Type B pancreatic cell (in vitro differentiated cells): Measurements from ENCODE around the gene OBSCN. TPM values are rescaled to one million over a fixed set of nuclear protein-coding genes. Genes with fewer than 3 reads are reported as not detected.

Source experiments
- DNase-seq: peaks from one replicate; pipeline ENCODE4 v3.0.0; 2021; ENCODE audit warnings: mixed read lengths; ENCODE audit not compliant: unreplicated experiment; ENCODE audit errors: extremely low spot score
- H3K27ac Mint-ChIP-seq: 2 replicates; pipeline ENCODE4 v1.8.0; 2021; ENCODE audit warnings: mild to moderate bottlenecking, mixed read lengths
- H3K27me3 Mint-ChIP-seq: 2 replicates; pipeline ENCODE4 v1.8.0; 2021; ENCODE audit warnings: mixed read lengths
- H3K36me3 Mint-ChIP-seq: 2 replicates; pipeline ENCODE4 v1.8.0; 2021; ENCODE audit warnings: mixed read lengths
- H3K4me1 Mint-ChIP-seq: one replicate; pipeline ENCODE4 v1.8.0; 2021; ENCODE audit warnings: mixed read lengths; ENCODE audit not compliant: unreplicated experiment
- H3K4me3 Mint-ChIP-seq: 2 replicates; pipeline ENCODE4 v1.8.0; 2021; ENCODE audit warnings: mild to moderate bottlenecking, mixed read lengths
- H3K9me3 Mint-ChIP-seq: 2 replicates; pipeline ENCODE4 v1.8.0; 2021; ENCODE audit warnings: mixed read lengths
- total RNA-seq: library from RNA; stranded (reverse); gene quantifications from 2 replicates; pipeline ENCODE4 v1.2.1, GENCODE V29; 2021; ENCODE audit warnings: low replicate concordance
- TF ChIP-seq, protein P1 (sequence below): fragments of 200-600 bp; sonication (generic); conservative IDR thresholded peaks from 2 replicates; pipeline ENCODE4 v1.5.0; 2021; ENCODE audit warnings: antibody characterized with exemption, mild to moderate bottlenecking

OBSCN gene
- total RNA-seq, 1 donor from 2014 or later, result 48.9 TPM

DNA sequence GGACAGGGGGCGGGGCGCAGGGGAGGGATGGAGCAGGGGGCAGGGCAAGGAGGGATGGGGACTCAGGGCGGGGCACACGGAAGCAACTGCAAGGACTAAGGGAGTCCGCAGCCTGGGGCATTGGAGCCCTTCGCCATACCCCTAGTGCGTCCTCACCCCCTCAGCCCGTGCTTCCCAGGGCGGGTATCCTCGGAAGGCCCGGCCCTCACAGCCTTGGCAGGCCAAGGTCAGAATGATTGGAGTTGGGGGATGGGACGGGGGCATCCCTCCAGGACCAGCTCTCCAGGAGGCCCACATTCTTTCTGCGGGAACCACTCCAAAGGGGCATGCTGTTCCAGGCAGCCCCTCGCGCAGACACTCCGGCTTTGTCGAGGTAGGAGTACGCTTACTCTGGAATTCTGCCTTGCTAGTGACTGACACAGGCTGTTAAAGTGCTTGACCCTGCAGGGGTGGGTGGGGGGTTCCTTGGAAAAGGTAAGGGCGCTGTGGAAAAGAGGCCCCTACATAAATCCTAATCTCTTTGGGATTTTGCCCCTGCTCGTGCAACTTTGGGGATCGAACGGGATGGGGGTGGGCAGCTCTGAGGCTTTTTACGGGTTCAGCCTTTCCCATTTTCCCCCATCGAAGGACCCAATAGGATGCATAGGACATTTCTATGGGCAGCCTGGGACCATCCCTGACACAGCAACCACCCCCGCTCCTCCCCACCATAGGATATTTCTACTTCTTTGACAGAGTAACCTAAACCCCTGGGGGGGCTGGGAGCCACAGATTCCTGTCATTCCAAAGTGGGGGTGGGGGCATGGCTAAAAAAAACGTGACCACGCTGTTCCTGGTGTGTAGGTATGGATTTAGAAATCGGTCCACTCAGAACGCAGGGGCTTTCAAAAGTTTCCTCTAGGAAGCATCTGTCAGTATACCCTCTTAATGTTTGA, 199.5 kb downstream of the OBSCN start:
- Mint-ChIP-seq H3K27ac (peak overlapping the region; percentile 55), H3K27me3 (no peaks in the 10 kb centered on the region), H3K36me3 (no peaks in the 10 kb centered on the region), H3K4me1 (peaks cover 19% of the 10 kb centered on the region), H3K4me3 (peak overlapping the region; percentile 94), H3K9me3 (no peaks in the 10 kb centered on the region)
- no peak for DNase-seq
- TF ChIP-seq, protein P1, sequence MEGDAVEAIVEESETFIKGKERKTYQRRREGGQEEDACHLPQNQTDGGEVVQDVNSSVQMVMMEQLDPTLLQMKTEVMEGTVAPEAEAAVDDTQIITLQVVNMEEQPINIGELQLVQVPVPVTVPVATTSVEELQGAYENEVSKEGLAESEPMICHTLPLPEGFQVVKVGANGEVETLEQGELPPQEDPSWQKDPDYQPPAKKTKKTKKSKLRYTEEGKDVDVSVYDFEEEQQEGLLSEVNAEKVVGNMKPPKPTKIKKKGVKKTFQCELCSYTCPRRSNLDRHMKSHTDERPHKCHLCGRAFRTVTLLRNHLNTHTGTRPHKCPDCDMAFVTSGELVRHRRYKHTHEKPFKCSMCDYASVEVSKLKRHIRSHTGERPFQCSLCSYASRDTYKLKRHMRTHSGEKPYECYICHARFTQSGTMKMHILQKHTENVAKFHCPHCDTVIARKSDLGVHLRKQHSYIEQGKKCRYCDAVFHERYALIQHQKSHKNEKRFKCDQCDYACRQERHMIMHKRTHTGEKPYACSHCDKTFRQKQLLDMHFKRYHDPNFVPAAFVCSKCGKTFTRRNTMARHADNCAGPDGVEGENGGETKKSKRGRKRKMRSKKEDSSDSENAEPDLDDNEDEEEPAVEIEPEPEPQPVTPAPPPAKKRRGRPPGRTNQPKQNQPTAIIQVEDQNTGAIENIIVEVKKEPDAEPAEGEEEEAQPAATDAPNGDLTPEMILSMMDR, result no peak

- no peaks in the 10 kb centered on the region for H3K36me3 Mint-ChIP-seq
- H3K9me3 Mint-ChIP-seq, result no peaks in the 10 kb centered on the region
- no peaks in the 10 kb centered on the region for H3K27me3 Mint-ChIP-seq
- no peak for DNase-seq
- TF ChIP-seq, protein P1, result no peak
- H3K27ac Mint-ChIP-seq, result peak overlapping the region; percentile 55
- peak overlapping the region; percentile 94 for H3K4me3 Mint-ChIP-seq
- H3K4me1 Mint-ChIP-seq, result peaks cover 20% of the 10 kb centered on the region
These were observed 200.4 kb downstream of the OBSCN start for GRCh38 chr1:228408041-228408868.

GRCh38 chr1:228408869-228409805, 201.3 kb downstream of the OBSCN start:
- no peaks in the 10 kb centered on the region for H3K27me3 Mint-ChIP-seq

GRCh38 chr1:228410015-228410414, 202.2 kb downstream of the OBSCN start:
- H3K4me1 Mint-ChIP-seq, result peaks cover 8% of the 10 kb centered on the region
- TF ChIP-seq, protein P1, result no peak
- no peaks in the 10 kb centered on the region for H3K27me3 Mint-ChIP-seq
- no peaks in the 10 kb centered on the region for H3K9me3 Mint-ChIP-seq
- no peaks in the 10 kb centered on the region for H3K36me3 Mint-ChIP-seq
- H3K27ac Mint-ChIP-seq, result peak overlapping the region; percentile 26
- H3K4me3 Mint-ChIP-seq, result peak overlapping the region; percentile 25
- DNase-seq, result no peak

More at GRCh38 chr1:228408869-228409805, 201.3 kb downstream of the OBSCN start:
- Mint-ChIP-seq H3K27ac (peak overlapping the region; percentile 26), H3K9me3 (no peaks in the 10 kb centered on the region), H3K4me3 (peak overlapping the region; percentile 52), H3K4me1 (peaks cover 17% of the 10 kb centered on the region), H3K36me3 (no peaks in the 10 kb centered on the region)
- DNase-seq, result no peak
- TF ChIP-seq, protein P1, result no peak

GRCh38 chr1:228410671-228411070, 202.8 kb downstream of the OBSCN start:
- Mint-ChIP-seq H3K27me3 (peaks cover 3% of the 10 kb centered on the region), H3K9me3 (no peaks in the 10 kb centered on the region), H3K4me1 (peaks cover 11% of the 10 kb centered on the region), H3K4me3 (no peak overlapping the region), H3K27ac (no peak overlapping the region), H3K36me3 (no peaks in the 10 kb centered on the region)
- TF ChIP-seq, protein P1, result no peak
- no peak for DNase-seq
